ENCODE data around the gene UBE2J1. TPM values are rescaled to one million over a fixed set of nuclear protein-coding genes. Genes with fewer than 3 reads are reported as not detected.

Gene UBE2J1
- polyA plus RNA-seq, 1 of the 3 experiments (the other 2 are of a cell fraction): 11.3 TPM

DNA sequence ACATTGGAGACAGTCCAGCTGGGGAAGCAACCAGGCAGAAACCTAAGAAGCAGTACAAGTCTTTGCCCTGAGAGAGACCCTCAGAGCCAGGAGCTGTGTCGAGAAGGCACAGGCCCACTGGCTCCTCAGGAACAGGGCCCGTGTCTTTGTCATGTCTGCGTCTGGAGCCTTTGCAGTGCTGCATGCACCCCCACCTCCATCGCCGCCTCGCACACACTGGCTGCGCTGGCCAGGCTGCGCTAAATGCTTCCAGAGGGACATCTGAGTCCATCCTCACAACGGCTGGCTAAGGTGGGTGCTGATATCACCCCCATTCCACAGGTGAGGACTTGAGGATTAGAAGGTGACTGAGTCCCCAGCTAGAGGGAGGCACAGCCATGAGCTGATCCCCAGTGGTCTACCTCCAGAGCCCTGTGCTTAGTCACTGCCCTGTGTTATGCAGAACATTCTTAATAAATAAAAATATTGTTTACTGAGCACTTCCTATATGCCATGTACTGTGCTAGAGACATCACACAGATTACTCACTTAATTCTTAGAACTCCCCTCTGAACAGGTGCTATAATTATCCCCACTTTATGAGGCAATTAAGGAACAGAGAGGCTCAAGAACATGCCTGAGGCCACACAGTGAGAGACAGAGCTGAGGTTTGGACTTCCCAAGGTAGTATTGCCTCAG, 65.0 kb downstream of the UBE2J1 start:
- no peak overlapping the region for H3K9ac ChIP-seq
- H3K4me1 ChIP-seq (ENCODE audit: control insufficient read depth in 1 of 2, insufficient read depth in 2 of 2, low read depth in 1 of 2, low read length in 1 of 2): no peaks in the 10 kb centered on the region
- no peak overlapping the region for H3K4me3 ChIP-seq (ENCODE audit: low read depth in 2 of 2, low read length in 1 of 2)
- ChIA-PET CTCF (no interaction called here), POLR2A (no interaction called here)
- no peaks in the 10 kb centered on the region for H3K9me3 ChIP-seq
- H3K36me3 ChIP-seq (replicated peaks in 1 of 2; ENCODE audit: control insufficient read depth in 1 of 2, insufficient read depth in 2 of 2, low read length in 1 of 2): no peaks in the 10 kb centered on the region
- no peak for DNase-seq
- H3K27ac ChIP-seq (ENCODE audit: low read depth in 2 of 2, low read length in 1 of 2): no peak overlapping the region
- 79% methylated on average over 9 of the region's 9 CpGs for WGBS (ENCODE audit: low lambda C conversion rate)
- no peaks in the 10 kb centered on the region for H3K9me2 ChIP-seq
- TF ChIP-seq MXI1 (IDR thresholded peaks at IDR 0.05; ENCODE audit: low read depth, low read length): no peak
- TF ChIP-seq RFX5 (IDR thresholded peaks at IDR 0.05; ENCODE audit: low read length): no peak
- no peak for TF ChIP-seq RXRA (IDR thresholded peaks at IDR 0.05; ENCODE audit: borderline replicate concordance, low read depth)
- TF ChIP-seq FOXM1 (IDR thresholded peaks at IDR 0.05; ENCODE audit: low read depth): no peak
- no peak for TF ChIP-seq YY1 (IDR thresholded peaks at IDR 0.05; ENCODE audit: low read depth)
- TF ChIP-seq, protein P1, sequence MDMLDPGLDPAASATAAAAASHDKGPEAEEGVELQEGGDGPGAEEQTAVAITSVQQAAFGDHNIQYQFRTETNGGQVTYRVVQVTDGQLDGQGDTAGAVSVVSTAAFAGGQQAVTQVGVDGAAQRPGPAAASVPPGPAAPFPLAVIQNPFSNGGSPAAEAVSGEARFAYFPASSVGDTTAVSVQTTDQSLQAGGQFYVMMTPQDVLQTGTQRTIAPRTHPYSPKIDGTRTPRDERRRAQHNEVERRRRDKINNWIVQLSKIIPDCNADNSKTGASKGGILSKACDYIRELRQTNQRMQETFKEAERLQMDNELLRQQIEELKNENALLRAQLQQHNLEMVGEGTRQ (IDR thresholded peaks at IDR 0.05; ENCODE audit: borderline replicate concordance, low read depth, low read length): no peak
- H2AFZ ChIP-seq (ENCODE audit: low read depth): no peak overlapping the region
- H4K20me1 ChIP-seq (ENCODE audit: insufficient read depth): no peaks in the 10 kb centered on the region
- no peaks in the 10 kb centered on the region for H3K27me3 ChIP-seq (ENCODE audit: insufficient read depth)
- H3K79me2 ChIP-seq (ENCODE audit: insufficient read depth): no peaks in the 10 kb centered on the region
- H3F3A ChIP-seq (replicated peaks; ENCODE audit: insufficient read depth): no peaks in the 10 kb centered on the region
- no peak overlapping the region for H3K4me2 ChIP-seq

GRCh38 chr6:89286516-89286915, 66.0 kb downstream of the UBE2J1 start:
- no peaks in the 10 kb centered on the region for H4K20me1 ChIP-seq (ENCODE audit: insufficient read depth)
- no peak overlapping the region for H3K27ac ChIP-seq (ENCODE audit: low read depth in 2 of 2, low read length in 1 of 2)
- TF ChIP-seq MXI1 (IDR thresholded peaks at IDR 0.05; ENCODE audit: low read depth, low read length) (no peak), TCF12 (IDR thresholded peaks at IDR 0.05) (no peak), IRF3 (IDR thresholded peaks at IDR 0.05; ENCODE audit: low read depth, low read length) (no peak), RXRA (IDR thresholded peaks at IDR 0.05; ENCODE audit: borderline replicate concordance, low read depth) (no peak)
- TF ChIP-seq, protein P1 (IDR thresholded peaks at IDR 0.05; ENCODE audit: borderline replicate concordance, low read depth, low read length): no peak
- ChIA-PET POLR2A (no interaction called here), CTCF (no interaction called here)
- no peak overlapping the region for H2AFZ ChIP-seq (ENCODE audit: low read depth)
- H3K9me3 ChIP-seq: no peaks in the 10 kb centered on the region
- no peaks in the 10 kb centered on the region for H3K27me3 ChIP-seq (ENCODE audit: insufficient read depth)
- no peaks in the 10 kb centered on the region for H3F3A ChIP-seq (replicated peaks; ENCODE audit: insufficient read depth)
- WGBS (ENCODE audit: low lambda C conversion rate): 50% methylated on average over 6 of the region's 6 CpGs
- no peak overlapping the region for H3K9ac ChIP-seq
- no peaks in the 10 kb centered on the region for H3K79me2 ChIP-seq (ENCODE audit: insufficient read depth)
- H3K4me2 ChIP-seq: no peak overlapping the region
- no peaks in the 10 kb centered on the region for H3K4me1 ChIP-seq (ENCODE audit: control insufficient read depth in 1 of 2, insufficient read depth in 2 of 2, low read depth in 1 of 2, low read length in 1 of 2)
- no peaks in the 10 kb centered on the region for H3K9me2 ChIP-seq
- no peaks in the 10 kb centered on the region for H3K36me3 ChIP-seq (replicated peaks in 1 of 2; ENCODE audit: control insufficient read depth in 1 of 2, insufficient read depth in 2 of 2, low read length in 1 of 2)
- no peak for DNase-seq
- no peak overlapping the region for H3K4me3 ChIP-seq (ENCODE audit: low read depth in 2 of 2, low read length in 1 of 2)
